Activated naive CD4-positive, alpha-beta T cell treated with Interleukin-2 at 50 U/mL for 16 hours (primary cell): ENCODE measurements around the gene ZNF468.
"Not testable (repeated sequence)": the region's sequence is repeated elsewhere in the genome, so short reads cannot be mapped to it uniquely, and the experiment has no call there.

Source experiments
- DNase-seq: peaks from one replicate; pipeline ENCODE4 v3.0.0-alpha.2; 2020

Gene ZNF468

GRCh38 chr19:52823676-52824075, 33.7 kb downstream of the ZNF468 start:
- DNase-seq: no peak

GRCh38 chr19:52821204-52821960, 36.0 kb downstream of the ZNF468 start, which contains the start of gene ZNF28:
Gene ZNF28 (minus strand): TSS chr19:52821633. CDS start chr19:52817958, 3,675 bp downstream.
- DNase-seq: peak; percentile 68

DNA sequence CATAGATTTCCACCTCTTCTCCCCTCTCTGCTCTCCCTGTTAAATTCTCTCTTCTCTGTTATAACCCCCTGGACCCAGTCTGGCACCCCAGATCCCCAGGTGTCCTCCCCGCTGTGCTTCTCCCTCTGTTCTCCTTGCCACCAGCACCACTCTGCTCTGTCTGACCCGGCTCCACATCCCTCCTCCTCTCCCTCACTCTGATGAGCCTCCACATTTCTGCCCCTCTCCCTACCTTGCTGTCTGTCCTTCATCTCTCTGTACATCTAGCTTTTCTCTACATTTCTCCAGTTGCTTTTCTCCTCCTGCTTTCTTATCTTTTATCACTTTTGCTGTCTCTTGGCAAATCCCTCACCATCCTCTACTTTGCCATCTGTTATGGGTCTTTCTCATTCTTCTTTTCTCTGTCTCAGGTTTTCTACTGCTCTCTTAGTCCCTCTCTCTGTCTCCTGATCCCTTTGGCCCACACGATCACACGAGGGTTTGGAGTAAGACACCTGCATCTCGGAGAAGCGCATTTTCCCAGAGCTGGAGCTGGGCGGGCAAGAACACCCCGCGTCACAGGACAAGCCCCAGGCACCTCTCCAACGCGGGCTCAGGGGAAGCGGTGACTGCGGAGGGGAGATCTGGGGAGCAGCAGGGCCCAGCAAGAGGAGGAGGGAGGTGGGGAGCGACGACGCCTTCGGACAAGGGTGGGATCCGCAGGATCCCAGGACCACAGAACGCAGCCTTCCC, 36.8 kb downstream of the ZNF468 start:
- peak; percentile 2 for DNase-seq

DNA sequence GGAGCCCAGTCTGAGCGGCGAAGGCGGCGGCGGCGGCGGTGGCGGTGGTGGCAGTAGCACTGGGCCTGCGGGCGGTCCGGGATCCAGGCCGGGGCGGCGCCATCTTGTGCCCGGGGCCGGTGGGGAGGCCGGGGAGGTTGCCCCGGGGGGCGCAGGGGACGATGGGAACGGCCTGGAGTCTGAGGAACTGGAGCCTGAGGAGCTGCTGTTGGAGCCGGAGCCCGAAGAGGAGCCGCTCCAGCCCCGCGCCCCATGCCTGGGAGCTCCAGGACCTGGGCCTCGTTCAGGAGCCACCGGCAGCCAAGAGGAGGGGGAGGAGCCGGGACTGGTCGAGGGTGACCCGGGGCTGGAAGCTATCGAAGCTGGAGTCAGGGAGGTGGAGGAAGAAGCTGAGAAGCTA, 47.6 kb downstream of the ZNF468 start:
- DNase-seq: no peak

DNA sequence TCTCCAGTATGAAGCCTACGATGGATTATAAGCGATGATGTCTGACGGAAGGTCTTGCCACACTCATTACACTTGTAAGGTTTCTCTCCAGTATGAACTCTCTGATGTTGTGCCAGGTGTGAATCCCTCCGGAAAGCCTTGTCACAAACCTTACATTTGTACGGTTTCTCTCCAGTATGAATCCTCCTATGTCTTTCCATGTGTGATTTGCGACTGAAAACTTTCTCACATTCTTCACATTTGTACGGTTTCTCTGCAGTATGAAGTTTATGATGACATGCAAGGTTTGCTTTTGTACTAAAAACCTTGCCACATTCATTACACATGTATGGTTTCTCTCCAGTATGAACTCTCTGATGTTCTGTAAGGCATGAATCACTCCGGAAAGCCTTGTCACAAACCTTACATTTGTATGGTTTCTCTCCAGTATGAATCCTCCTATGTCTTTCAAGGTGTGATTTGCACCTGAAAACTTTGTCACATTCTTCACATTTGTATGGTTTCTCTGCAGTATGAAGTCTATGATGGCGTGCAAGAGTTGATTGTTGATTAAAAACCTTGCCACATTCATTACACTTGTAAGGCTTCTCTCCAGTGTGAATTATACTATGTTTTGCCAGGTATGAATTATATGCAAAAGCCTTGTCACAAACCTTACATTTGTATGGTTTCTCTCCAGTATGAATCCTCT, 57.3 kb downstream of the ZNF468 start:
- DNase-seq: not testable (repeated sequence)

DNA sequence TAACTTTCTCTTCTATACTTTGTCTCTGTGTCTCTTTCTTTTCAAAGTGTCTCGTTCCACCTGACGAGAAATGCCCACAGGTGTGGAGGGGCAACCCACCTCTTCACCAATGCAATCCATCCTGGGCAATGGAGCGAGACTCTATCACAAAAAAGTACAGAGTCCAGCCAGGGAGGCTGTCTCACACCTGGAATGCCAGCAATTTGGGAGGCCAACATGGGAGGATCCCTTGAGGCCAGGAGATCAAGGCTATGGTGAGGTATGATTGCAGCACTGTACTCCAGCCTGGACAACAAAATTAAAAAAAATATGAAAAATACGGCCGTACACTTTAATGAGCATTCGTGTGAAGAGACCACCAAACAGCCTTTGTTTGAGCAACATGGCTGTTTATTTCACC, 68.0 kb downstream of the ZNF468 start:
- no peak for DNase-seq
